Thyroid gland (tissue), 4 donors: ENCODE results near the gene DENND4A. TPM values are rescaled to one million over a fixed set of nuclear protein-coding genes. Genes with fewer than 3 reads are reported as not detected.

ENCODE experiments used
- DNase-seq, 2 donors: peaks; one replicate each; pipeline ENCODE4 v3.0.0-alpha.2; 2019
- H3K27ac ChIP-seq, 3 donors: fragments of 200-600 bp; sonication (generic); 1 replicate in 2 of 3; 2 replicates in 1 of 3; pipeline ENCODE4 v1.5.1; 2016 to 2019; ENCODE audit warnings: mild to moderate bottlenecking in 1 of 3, moderate library complexity in 1 of 3
- H3K27me3 ChIP-seq: fragments of 200-600 bp; sonication (generic); one replicate; pipeline ENCODE4 v1.5.1; 2019
- H3K36me3 ChIP-seq, 2 donors: fragments of 200-600 bp; sonication (generic); one replicate each; pipeline ENCODE4 v1.5.1; 2016 to 2019
- H3K4me1 ChIP-seq, 2 donors: fragments of 200-600 bp; sonication (generic); one replicate each; pipeline ENCODE4 v1.5.1; 2017 to 2019
- H3K4me3 ChIP-seq, 3 donors: fragments of 200-600 bp; sonication (generic); replicated peaks in 1 of 3; 1 replicate in 2 of 3; 2 replicates in 1 of 3; pipeline ENCODE4 v1.5.1; 2016; ENCODE audit warnings: mild to moderate bottlenecking in 1 of 3
- H3K9me3 ChIP-seq: fragments of 200-600 bp; sonication (generic); one replicate; pipeline ENCODE4 v1.5.1; 2017
- POLR2A ChIP-seq, 2 donors: fragments of 450-650 bp; IDR thresholded peaks; one replicate each; pipeline ENCODE4 v1.6.1; 2017; ENCODE audit warnings: antibody characterized with exemption in 2 of 2, mild to moderate bottlenecking in 2 of 2, moderate library complexity in 1 of 2
- WGBS, 2 donors: methylation state at CpG; one replicate each; pipeline ENCODE4 v1.1.5; 2017; 5-methylcytosine and 5-hydroxymethylcytosine counted together
- intact Hi-C: fragments of 100-400 bp; cut with DNase I; formaldehyde crosslinking; loops from one replicate; pipeline ENCODE4 v1.15.1; 2023
- total RNA-seq, 4 donors: library from RNA; depleted of rRNA; stranded (reverse); fragments of >200 nt; gene quantifications; one replicate each; pipeline ENCODE4 v1.2.3, GENCODE V29; 2016
- TF ChIP-seq, protein P1 (sequence below), 6 experiments: fragments of 200-600 bp in 3 of 6; fragments of 450-650 bp in 3 of 6; sonication (generic) in 3 of 6; IDR thresholded peaks; one replicate each; pipeline ENCODE4 v1.5.1; 2016 to 2019; ENCODE audit warnings: antibody characterized with exemption in 6 of 6, mild to moderate bottlenecking in 2 of 6, inconsistent platforms in 1 of 6, moderate library complexity in 1 of 6

Gene DENND4A
- total RNA-seq, 4 donors from 2014 or later = 37.5 to 79.9 (median 45.7) TPM

- TF ChIP-seq, protein P1, sequence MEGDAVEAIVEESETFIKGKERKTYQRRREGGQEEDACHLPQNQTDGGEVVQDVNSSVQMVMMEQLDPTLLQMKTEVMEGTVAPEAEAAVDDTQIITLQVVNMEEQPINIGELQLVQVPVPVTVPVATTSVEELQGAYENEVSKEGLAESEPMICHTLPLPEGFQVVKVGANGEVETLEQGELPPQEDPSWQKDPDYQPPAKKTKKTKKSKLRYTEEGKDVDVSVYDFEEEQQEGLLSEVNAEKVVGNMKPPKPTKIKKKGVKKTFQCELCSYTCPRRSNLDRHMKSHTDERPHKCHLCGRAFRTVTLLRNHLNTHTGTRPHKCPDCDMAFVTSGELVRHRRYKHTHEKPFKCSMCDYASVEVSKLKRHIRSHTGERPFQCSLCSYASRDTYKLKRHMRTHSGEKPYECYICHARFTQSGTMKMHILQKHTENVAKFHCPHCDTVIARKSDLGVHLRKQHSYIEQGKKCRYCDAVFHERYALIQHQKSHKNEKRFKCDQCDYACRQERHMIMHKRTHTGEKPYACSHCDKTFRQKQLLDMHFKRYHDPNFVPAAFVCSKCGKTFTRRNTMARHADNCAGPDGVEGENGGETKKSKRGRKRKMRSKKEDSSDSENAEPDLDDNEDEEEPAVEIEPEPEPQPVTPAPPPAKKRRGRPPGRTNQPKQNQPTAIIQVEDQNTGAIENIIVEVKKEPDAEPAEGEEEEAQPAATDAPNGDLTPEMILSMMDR (IDR thresholded peaks at IDR 0.05) = no peak
- no peak for TF ChIP-seq POLR2A (IDR thresholded peaks at IDR 0.05)
- Histone ChIP-seq H3K9me3 (no peaks in the 10 kb centered on the region), H3K27ac (no peak overlapping the region), H3K4me1 (no peaks in the 10 kb centered on the region), H3K4me3 (no peak overlapping the region), H3K27me3 (no peaks in the 10 kb centered on the region), H3K36me3 (no peaks in the 10 kb centered on the region)
- WGBS, 2 donors = 82 to 85% methylated on average over 2 of the region's 2 CpGs
- DNase-seq = no peak
- intact Hi-C loops = no loop called here
Measured at GRCh38 chr15:65778269-65778668, 13.8 kb downstream of the DENND4A start.

GRCh38 chr15:65777843-65778242, 14.2 kb downstream of the DENND4A start:
- Histone ChIP-seq H3K4me1 (no peaks in the 10 kb centered on the region), H3K27ac (no peak overlapping the region), H3K4me3 (no peak overlapping the region), H3K9me3 (no peaks in the 10 kb centered on the region), H3K36me3 (no peaks in the 10 kb centered on the region), H3K27me3 (no peaks in the 10 kb centered on the region)
- WGBS, 2 donors = 93 to 98% methylated on average over 6 of the region's 6 CpGs
- no peak for DNase-seq
- TF ChIP-seq POLR2A (IDR thresholded peaks at IDR 0.05) = no peak
- TF ChIP-seq, protein P1 (IDR thresholded peaks at IDR 0.05) = no peak
- intact Hi-C loops = no loop called here

DNA sequence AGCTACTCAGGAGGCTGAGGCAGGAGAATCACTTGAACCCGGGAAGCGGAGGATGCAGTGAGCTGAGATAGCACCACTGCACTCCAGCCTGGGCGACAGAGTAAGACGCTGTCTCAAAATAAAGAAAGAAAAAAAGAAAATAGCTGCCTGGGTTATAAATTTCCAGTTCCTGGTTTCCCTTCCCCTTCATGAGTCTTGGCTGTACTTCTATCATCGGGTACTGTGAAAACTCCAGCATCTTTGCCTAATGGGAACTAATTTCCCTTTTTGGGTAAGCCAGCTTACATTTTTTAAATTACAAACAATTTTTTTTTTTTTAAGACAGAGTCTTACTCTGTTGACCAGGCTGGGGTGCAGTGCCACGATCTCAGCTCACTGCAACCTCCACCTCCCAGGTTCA, 15.0 kb downstream of the DENND4A start:
- H3K9me3 ChIP-seq = no peaks in the 10 kb centered on the region
- no peak for DNase-seq
- H3K27me3 ChIP-seq = no peaks in the 10 kb centered on the region
- WGBS, 2 donors = 87 to 88% methylated on average over 6 of the region's 6 CpGs
- H3K4me3 ChIP-seq = no peak overlapping the region
- H3K27ac ChIP-seq = no peak overlapping the region
- H3K4me1 ChIP-seq = no peaks in the 10 kb centered on the region
- H3K36me3 ChIP-seq = no peaks in the 10 kb centered on the region
- TF ChIP-seq, protein P1 (IDR thresholded peaks at IDR 0.05) = no peak
- no peak for TF ChIP-seq POLR2A (IDR thresholded peaks at IDR 0.05)
- intact Hi-C loops = no loop called here

GRCh38 chr15:65773386-65774111, 18.5 kb downstream of the DENND4A start:
- no peaks in the 10 kb centered on the region for H3K36me3 ChIP-seq
- no peak for DNase-seq
- H3K27ac ChIP-seq = no peak overlapping the region
- no peaks in the 10 kb centered on the region for H3K27me3 ChIP-seq
- 88 to 89% methylated on average over 3 of the region's 3 CpGs for WGBS, 2 donors
- H3K9me3 ChIP-seq = no peaks in the 10 kb centered on the region
- H3K4me1 ChIP-seq = peaks cover 0 to 5% of the 10 kb centered on the region in 2 donors
- H3K4me3 ChIP-seq = no peak overlapping the region
- TF ChIP-seq, protein P1 (IDR thresholded peaks at IDR 0.05) = no peak
- no peak for TF ChIP-seq POLR2A (IDR thresholded peaks at IDR 0.05)
- intact Hi-C loops = no loop called here

DNA sequence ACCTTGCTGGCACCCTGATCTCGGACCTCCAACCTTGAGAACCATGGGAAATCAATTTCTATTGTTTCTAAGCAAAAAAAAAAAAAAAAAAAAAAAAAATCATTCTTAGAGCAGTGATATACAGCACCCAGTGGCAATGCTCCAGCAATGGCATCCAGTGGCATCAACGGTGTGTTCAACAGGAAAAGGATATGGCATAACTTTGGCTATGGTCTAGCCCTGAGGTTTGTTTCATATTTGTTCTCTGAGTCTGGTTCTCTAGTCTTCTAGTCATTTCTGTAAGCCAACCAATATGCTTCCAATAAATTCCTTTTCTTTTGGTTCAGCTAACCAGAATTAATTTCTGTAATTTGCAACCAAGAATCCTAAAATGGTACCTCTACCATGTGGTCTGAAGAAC, 19.2 kb downstream of the DENND4A start:
- Histone ChIP-seq H3K4me1 (peaks cover 0 to 5% of the 10 kb centered on the region in 2 donors), H3K36me3 (no peaks in the 10 kb centered on the region), H3K9me3 (no peaks in the 10 kb centered on the region), H3K27me3 (no peaks in the 10 kb centered on the region), H3K27ac (no peak overlapping the region), H3K4me3 (no peak overlapping the region)
- WGBS, 2 donors = 81 to 87% methylated on average over 2 of the region's 2 CpGs
- no peak for TF ChIP-seq POLR2A (IDR thresholded peaks at IDR 0.05)
- intact Hi-C loops = no loop called here
- no peak for DNase-seq
